ENCODE data around the gene IGFLR1. TPM values are rescaled to one million over a fixed set of nuclear protein-coding genes. Genes with fewer than 3 reads are reported as not detected.
"Not testable (repeated sequence)": the region's sequence is repeated elsewhere in the genome, so short reads cannot be mapped to it uniquely, and the experiment has no call there.

IGFLR1 gene
- polyA plus RNA-seq, 3 donors: 17.4 to 30.4 (median 19.8) TPM

GRCh38 chr19:35696835-35697234 is 45.4 kb downstream of the IGFLR1 start:
- WGBS, 3 donors: 46 to 77% (median 76%) methylated on average over 4 of the region's 4 CpGs
- no peak overlapping the region for H3K27ac ChIP-seq (ENCODE audit: low read depth, low read length)

GRCh38 chr19:35695895-35696422 is 46.3 kb downstream of the IGFLR1 start:
- 75 to 88% (median 81%) methylated on average over 2 of the region's 2 CpGs for WGBS, 3 donors
- H3K27ac ChIP-seq (ENCODE audit: low read depth, low read length): no peak overlapping the region

GRCh38 chr19:35693835-35694599 is 48.2 kb downstream of the IGFLR1 start:
- no peak overlapping the region for H3K27ac ChIP-seq (ENCODE audit: low read depth, low read length)
- WGBS, 3 donors: 25 to 45% (median 26%) methylated on average over 8 of the region's 8 CpGs

GRCh38 chr19:35693422-35693821 is 48.8 kb downstream of the IGFLR1 start:
- 13 to 18% (median 15%) methylated on average over 8 of the region's 8 CpGs for WGBS, 3 donors

GRCh38 chr19:35692010-35692409 is 50.2 kb downstream of the IGFLR1 start:
- 55 to 84% (median 73%) methylated on average over 11 of the region's 11 CpGs for WGBS, 3 donors
- H3K27ac ChIP-seq (ENCODE audit: low read depth, low read length): no peak overlapping the region

More at GRCh38 chr19:35693422-35693821, 48.8 kb downstream of the IGFLR1 start:
- H3K27ac ChIP-seq (ENCODE audit: low read depth, low read length): no peak overlapping the region

GRCh38 chr19:35691106-35691505 is 51.1 kb downstream of the IGFLR1 start:
- WGBS, 3 donors: 94 to 97% (median 96%) methylated on average over 16 to 37 of the region's 37 CpGs

GRCh38 chr19:35689836-35690235 is 52.4 kb downstream of the IGFLR1 start:
- H3K27ac ChIP-seq (ENCODE audit: low read depth, low read length): no peak overlapping the region
- 35 to 66% (median 48%) methylated on average over 4 of the region's 4 CpGs for WGBS, 3 donors

More at GRCh38 chr19:35691106-35691505, 51.1 kb downstream of the IGFLR1 start:
- H3K27ac ChIP-seq (ENCODE audit: low read depth, low read length): not testable (repeated sequence)

Other genes starting within 250 kb of the IGFLR1 start
- 10 to 100 TPM in 2 of 3 donors, 1 to 10 TPM in 1; 6.8 to 74.3 (median 15.3) TPM for gene DMKN, start 228.8 kb downstream of the IGFLR1 start, polyA plus RNA-seq
- 1 to 10 TPM in 1 of 3 donors, under 1 TPM in 1, not detected in 1; 0.15 to 1.5 TPM for gene SBSN, start 214.1 kb downstream of the IGFLR1 start, polyA plus RNA-seq
- gene GAPDHS, start 209.0 kb downstream of the IGFLR1 start, polyA plus RNA-seq: not detected
- gene TMEM147, start 196.8 kb downstream of the IGFLR1 start, polyA plus RNA-seq: 100 to 1,000 TPM in 2 of 3 donors, 10 to 100 TPM in 1; 86.7 to 140 (median 107) TPM
- gene ATP4A, start 178.8 kb downstream of the IGFLR1 start, polyA plus RNA-seq: 10 to 100 TPM in 1 of 3 donors, 1 to 10 TPM in 2; 1.2 to 74.4 (median 2.9) TPM
- not detected for gene PMIS2, start 156.3 kb downstream of the IGFLR1 start, polyA plus RNA-seq
- 1 to 10 TPM; 4.6 to 6.3 (median 6.0) TPM for gene HAUS5, start 129.7 kb downstream of the IGFLR1 start, polyA plus RNA-seq
- 10 to 100 TPM; 28.5 to 56.7 (median 48.9) TPM for gene RBM42, start 113.4 kb downstream of the IGFLR1 start, polyA plus RNA-seq
- gene ETV2, start 100.7 kb downstream of the IGFLR1 start, polyA plus RNA-seq: 1 to 10 TPM in 2 of 3 donors, under 1 TPM in 1; 0.79 to 3.8 (median 1.7) TPM
- 100 to 1,000 TPM; 454 to 932 (median 759) TPM for gene COX6B1, start 94.1 kb downstream of the IGFLR1 start, polyA plus RNA-seq
- gene UPK1A, start 75.9 kb downstream of the IGFLR1 start, polyA plus RNA-seq: under 1 TPM in 2 of 3 donors, not detected in 1; 0.05 to 0.07 TPM
- gene ZBTB32, start 37.9 kb downstream of the IGFLR1 start, polyA plus RNA-seq: under 1 TPM in 2 of 3 donors, not detected in 1; 0.07 to 0.12 TPM
- 10 to 100 TPM; 21.1 to 34.3 (median 29.4) TPM for gene KMT2B, start 24.4 kb downstream of the IGFLR1 start, polyA plus RNA-seq
- 10 to 100 TPM; 13.2 to 30.3 (median 28.8) TPM for gene U2AF1L4, start 3.0 kb upstream of the IGFLR1 start, polyA plus RNA-seq
- 10 to 100 TPM; 37.2 to 57.2 (median 49.9) TPM for gene PSENEN, start 3.2 kb upstream of the IGFLR1 start, polyA plus RNA-seq
- gene LIN37, start 6.1 kb upstream of the IGFLR1 start, polyA plus RNA-seq: 10 to 100 TPM in 2 of 3 donors, 1 to 10 TPM in 1; 8.9 to 20.9 (median 15.3) TPM
- gene HSPB6, start 14.6 kb upstream of the IGFLR1 start, polyA plus RNA-seq: 100 to 1,000 TPM in 2 of 3 donors, 10 to 100 TPM in 1; 63.3 to 608 (median 552) TPM
- 10 to 100 TPM in 1 of 3 donors, 1 to 10 TPM in 2; 5.4 to 10.6 (median 6.9) TPM for gene PROSER3, start 15.7 kb upstream of the IGFLR1 start, polyA plus RNA-seq
- 1 to 10 TPM; 6.0 to 9.4 (median 6.3) TPM for gene ARHGAP33, start 33.1 kb upstream of the IGFLR1 start, polyA plus RNA-seq
- gene PRODH2, start 70.4 kb upstream of the IGFLR1 start, polyA plus RNA-seq: 1 to 10 TPM in 1 of 3 donors, not detected in 2; 2.2 TPM
- 10 to 100 TPM in 1 of 3 donors, under 1 TPM in 1, not detected in 1; 0.42 to 13.6 TPM for gene NPHS1, start 110.1 kb upstream of the IGFLR1 start, polyA plus RNA-seq
- gene KIRREL2, start 114.5 kb upstream of the IGFLR1 start, polyA plus RNA-seq: 10 to 100 TPM in 1 of 3 donors, under 1 TPM in 1, not detected in 1; 0.22 to 48.3 TPM
- gene APLP1, start 126.1 kb upstream of the IGFLR1 start, polyA plus RNA-seq: 10 to 100 TPM in 1 of 3 donors, 1 to 10 TPM in 2; 3.0 to 33.6 (median 6.4) TPM
- 10 to 100 TPM in 2 of 3 donors, 1 to 10 TPM in 1; 3.7 to 13.0 (median 10.5) TPM for gene NFKBID, start 158.1 kb upstream of the IGFLR1 start, polyA plus RNA-seq
- 10 to 100 TPM in 1 of 3 donors, 1 to 10 TPM in 2; 4.1 to 21.1 (median 6.6) TPM for gene HCST, start 160.1 kb upstream of the IGFLR1 start, polyA plus RNA-seq
- 100 to 1,000 TPM in 2 of 3 donors, 10 to 100 TPM in 1; 23.7 to 207 (median 194) TPM for gene TYROBP, start 165.8 kb upstream of the IGFLR1 start, polyA plus RNA-seq
- 1 to 10 TPM; 5.8 to 6.7 (median 6.0) TPM for gene LRFN3, start 193.9 kb upstream of the IGFLR1 start, polyA plus RNA-seq

All from adipose tissue (tissue), 3 donors.